ENCODE results near the gene BRCA1.
"Not testable (repeated sequence)": the region's sequence is repeated elsewhere in the genome, so short reads cannot be mapped to it uniquely, and the experiment has no call there.

The BRCA1 gene

DNA sequence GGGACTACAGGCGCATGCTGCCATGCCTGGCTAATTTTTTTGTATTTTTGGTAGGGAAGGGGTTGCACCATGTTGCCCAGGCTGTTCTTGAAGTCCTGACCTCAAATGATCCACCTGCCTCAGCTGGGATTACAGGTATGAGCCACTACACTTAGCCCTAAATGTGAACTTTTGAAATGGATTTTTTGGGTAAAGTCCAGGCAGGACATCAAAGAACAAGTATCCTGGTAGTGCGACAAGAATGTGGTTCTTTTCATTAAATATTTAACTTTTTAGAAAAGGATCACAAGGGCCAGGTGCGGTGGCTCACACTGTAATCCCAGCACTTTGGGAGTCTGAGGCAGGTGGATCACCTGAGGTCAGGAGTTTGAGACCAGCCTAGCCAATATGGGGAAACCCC lies 30.5 kb upstream of the BRCA1 start:
- TF ChIP-seq, protein P1, sequence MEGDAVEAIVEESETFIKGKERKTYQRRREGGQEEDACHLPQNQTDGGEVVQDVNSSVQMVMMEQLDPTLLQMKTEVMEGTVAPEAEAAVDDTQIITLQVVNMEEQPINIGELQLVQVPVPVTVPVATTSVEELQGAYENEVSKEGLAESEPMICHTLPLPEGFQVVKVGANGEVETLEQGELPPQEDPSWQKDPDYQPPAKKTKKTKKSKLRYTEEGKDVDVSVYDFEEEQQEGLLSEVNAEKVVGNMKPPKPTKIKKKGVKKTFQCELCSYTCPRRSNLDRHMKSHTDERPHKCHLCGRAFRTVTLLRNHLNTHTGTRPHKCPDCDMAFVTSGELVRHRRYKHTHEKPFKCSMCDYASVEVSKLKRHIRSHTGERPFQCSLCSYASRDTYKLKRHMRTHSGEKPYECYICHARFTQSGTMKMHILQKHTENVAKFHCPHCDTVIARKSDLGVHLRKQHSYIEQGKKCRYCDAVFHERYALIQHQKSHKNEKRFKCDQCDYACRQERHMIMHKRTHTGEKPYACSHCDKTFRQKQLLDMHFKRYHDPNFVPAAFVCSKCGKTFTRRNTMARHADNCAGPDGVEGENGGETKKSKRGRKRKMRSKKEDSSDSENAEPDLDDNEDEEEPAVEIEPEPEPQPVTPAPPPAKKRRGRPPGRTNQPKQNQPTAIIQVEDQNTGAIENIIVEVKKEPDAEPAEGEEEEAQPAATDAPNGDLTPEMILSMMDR (conservative IDR thresholded peaks at IDR 0.05; ENCODE audit: low read depth, low read length), result no peak
- DNase-seq (ENCODE audit: low read depth), result no peak

DNA sequence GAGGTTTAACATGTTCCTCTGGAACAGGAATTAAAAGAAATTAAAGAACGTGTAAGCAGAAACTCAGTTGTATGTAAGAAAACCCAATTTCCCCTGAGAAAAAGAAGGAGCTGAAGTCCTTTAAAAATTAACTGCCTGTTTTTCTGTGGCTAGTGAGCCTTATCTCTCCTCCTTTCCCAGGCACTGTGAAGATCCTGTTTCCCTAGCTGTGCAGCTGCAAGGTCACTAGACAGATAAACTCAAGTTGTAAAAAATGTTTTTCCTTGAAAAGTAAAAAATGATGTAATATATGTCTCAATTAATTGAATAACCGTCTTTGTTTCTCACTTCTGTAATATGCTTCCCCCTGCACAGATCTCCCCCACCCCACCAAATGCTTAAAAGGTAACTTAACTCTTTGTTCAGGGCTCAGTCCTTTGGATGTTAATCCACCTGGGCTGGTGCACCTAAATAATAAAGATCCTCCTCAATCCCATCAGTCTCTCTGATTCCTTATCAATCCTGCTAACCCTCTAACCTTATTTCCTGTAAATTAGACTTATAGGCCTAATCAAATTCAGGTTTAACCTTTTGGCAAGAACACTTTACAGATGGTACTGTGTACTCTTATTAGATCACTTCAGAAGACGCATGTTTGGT lies 28.2 kb upstream of the BRCA1 start:
- H3K4me3 ChIP-seq (ENCODE audit: low read depth, low read length); DNase-seq (ENCODE audit: low read depth): not testable (repeated sequence)

More for the DNA sequence above, 30.5 kb upstream of the BRCA1 start:
- H3K4me3 ChIP-seq (ENCODE audit: low read depth, low read length), result no peak overlapping the region

- no peak for DNase-seq (ENCODE audit: low read depth)
- H3K4me3 ChIP-seq (ENCODE audit: low read depth, low read length), result no peak overlapping the region
- TF ChIP-seq, protein P1 (conservative IDR thresholded peaks at IDR 0.05; ENCODE audit: low read depth, low read length), result no peak
Observed at GRCh38 chr17:43151880-43152456, 26.8 kb upstream of the BRCA1 start.

GRCh38 chr17:43146649-43147048 lies 21.5 kb upstream of the BRCA1 start:
- H3K4me3 ChIP-seq (ENCODE audit: low read depth, low read length), result no peak overlapping the region
- DNase-seq (ENCODE audit: low read depth), result no peak
- TF ChIP-seq, protein P1 (conservative IDR thresholded peaks at IDR 0.05; ENCODE audit: low read depth, low read length), result no peak

DNA sequence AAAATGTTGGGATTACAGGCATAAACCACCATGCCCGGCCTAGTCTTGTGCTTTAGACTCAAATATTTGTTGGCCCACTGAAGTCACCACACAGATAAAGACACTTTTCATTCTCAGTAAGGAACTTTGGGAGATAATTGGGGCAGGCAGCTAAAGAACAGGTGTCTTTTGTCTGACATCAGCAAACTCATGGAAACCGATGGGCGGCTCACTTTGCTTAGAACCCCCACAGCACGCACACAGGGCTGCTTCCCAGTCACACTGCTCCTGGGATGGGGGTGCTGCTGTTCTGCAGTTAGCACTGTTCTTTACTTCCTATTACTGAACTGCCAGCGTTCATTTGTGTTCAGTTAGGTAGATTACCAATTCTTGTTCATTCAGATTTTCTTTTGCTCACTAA lies 18.0 kb upstream of the BRCA1 start:
- no peak for DNase-seq (ENCODE audit: low read depth)
- H3K4me3 ChIP-seq (ENCODE audit: low read depth, low read length), result no peak overlapping the region
- TF ChIP-seq, protein P1 (conservative IDR thresholded peaks at IDR 0.05; ENCODE audit: low read depth, low read length), result no peak

- no peak overlapping the region for H3K4me3 ChIP-seq (ENCODE audit: low read depth, low read length)
- no peak for DNase-seq (ENCODE audit: low read depth)
- TF ChIP-seq, protein P1 (conservative IDR thresholded peaks at IDR 0.05; ENCODE audit: low read depth, low read length), result no peak
Observed at GRCh38 chr17:43142153-43142552, 17.0 kb upstream of the BRCA1 start.

DNA sequence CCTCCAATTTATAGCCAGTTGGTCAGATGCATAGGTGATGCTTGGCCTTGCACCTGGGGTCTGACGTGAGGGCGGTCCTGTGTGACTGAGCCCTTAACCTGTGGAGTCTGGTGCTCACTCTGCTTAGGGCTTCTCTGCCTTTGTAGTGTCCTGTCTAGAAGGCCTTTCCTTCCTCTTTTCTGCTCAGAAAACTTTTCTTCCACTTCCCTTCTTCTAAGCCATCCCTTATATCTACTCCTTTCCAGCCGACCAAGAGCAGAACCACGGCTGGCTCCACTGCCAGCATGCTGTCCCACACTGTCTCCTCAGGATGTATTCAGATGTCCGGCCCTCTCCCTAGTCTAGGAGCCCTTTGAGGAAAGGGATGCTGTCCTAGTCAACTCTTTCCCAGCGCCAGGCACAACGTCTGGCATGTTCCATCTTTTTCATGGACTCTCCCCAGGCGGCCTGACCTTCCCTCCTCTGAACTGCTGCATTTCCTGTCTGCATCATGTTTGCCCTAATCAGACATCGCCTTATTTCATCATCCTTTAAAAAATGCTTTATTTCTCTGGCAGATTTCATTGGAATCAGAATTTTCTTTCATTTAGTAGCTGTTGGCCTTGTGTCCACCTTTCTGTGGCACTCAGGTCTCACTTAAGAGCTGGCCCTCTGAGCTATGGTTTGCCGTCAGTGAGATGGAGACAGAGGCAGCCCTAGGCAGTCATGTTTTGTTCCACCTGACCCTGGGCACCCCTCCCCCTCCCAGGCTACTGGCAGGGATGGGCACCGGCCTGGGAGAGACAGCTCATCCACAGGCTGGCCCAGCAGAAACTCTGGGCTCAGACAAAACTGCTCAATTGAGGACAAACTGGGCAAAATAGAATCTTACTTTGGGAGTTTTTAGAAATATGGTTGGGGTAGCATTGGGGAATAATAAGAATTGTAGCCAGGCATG lies 15.5 kb upstream of the BRCA1 start:
- no peak for DNase-seq (ENCODE audit: low read depth)
- no peak overlapping the region for H3K4me3 ChIP-seq (ENCODE audit: low read depth, low read length)

GRCh38 chr17:43138531-43138930 lies 13.4 kb upstream of the BRCA1 start:
- peak; percentile 30 for DNase-seq (ENCODE audit: low read depth)
- not testable (repeated sequence) for H3K4me3 ChIP-seq (ENCODE audit: low read depth, low read length)

More for the DNA sequence above, 15.5 kb upstream of the BRCA1 start:
- TF ChIP-seq, protein P1 (conservative IDR thresholded peaks at IDR 0.05; ENCODE audit: low read depth, low read length), result no peak

DNA sequence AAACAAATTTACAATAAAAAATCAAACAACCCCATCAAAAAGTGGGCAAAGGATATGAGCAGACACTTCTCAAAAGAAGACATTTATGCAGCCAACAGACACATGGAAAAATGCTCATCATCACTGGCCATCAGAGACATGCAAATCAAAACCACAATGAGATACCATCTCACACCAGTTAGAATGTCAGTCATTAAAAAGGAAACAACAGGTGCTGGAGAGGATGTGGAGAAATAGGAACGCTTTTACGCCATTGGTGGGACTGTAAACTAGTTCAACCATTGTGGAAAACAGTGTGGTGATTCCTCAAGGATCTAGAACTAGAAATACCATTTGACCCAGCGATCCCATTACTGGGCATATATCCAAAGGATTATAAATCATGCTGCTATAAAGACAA lies 11.4 kb upstream of the BRCA1 start:
- not testable (repeated sequence) for DNase-seq (ENCODE audit: low read depth); H3K4me3 ChIP-seq (ENCODE audit: low read depth, low read length)

All from choroid plexus epithelial cell (primary cell).